Measurements from ENCODE around the gene CYP1A1. TPM values are rescaled to one million over a fixed set of nuclear protein-coding genes. Genes with fewer than 3 reads are reported as not detected.

The CYP1A1 gene
- total and polyA plus RNA-seq, 2 experiments from 2014 or later, result 17.0 to 19.1 TPM

- H4K20me1 ChIP-seq (ENCODE audit: insufficient read depth, poor library complexity, severe bottlenecking), result no peaks in the 10 kb centered on the region
- no peak overlapping the region for H2AFZ ChIP-seq
- no peak for DNase-seq (ENCODE audit: low spot score)
- no peak overlapping the region for H3K4me3 ChIP-seq
- H3K4me2 ChIP-seq, result no peak overlapping the region
- H3K4me1 ChIP-seq (ENCODE audit: insufficient read depth), result no peaks in the 10 kb centered on the region
- no peaks in the 10 kb centered on the region for H3K36me3 ChIP-seq (replicated peaks; ENCODE audit: insufficient read depth, low read depth)
- 65% methylated on average over 6 of the region's 6 CpGs for WGBS (ENCODE audit: low lambda C conversion rate, missing lambda C conversion rate)
- no peaks in the 10 kb centered on the region for H3K27me3 ChIP-seq
- H3K27ac ChIP-seq, result no peak overlapping the region
- no peaks in the 10 kb centered on the region for H3K9me3 ChIP-seq (ENCODE audit: low read depth)
- H3K79me2 ChIP-seq, result no peaks in the 10 kb centered on the region
- H3K9me2 ChIP-seq (replicated peaks; ENCODE audit: insufficient read depth), result no peaks in the 10 kb centered on the region
- TF ChIP-seq EZH2phosphoT487 (IDR thresholded peaks at IDR 0.05; ENCODE audit: low read depth, severe bottlenecking, unreplicated experiment) (no peak), EZH2 (IDR thresholded peaks at IDR 0.05; ENCODE audit: borderline replicate concordance) (no peak)
- TF ChIP-seq, protein P1, sequence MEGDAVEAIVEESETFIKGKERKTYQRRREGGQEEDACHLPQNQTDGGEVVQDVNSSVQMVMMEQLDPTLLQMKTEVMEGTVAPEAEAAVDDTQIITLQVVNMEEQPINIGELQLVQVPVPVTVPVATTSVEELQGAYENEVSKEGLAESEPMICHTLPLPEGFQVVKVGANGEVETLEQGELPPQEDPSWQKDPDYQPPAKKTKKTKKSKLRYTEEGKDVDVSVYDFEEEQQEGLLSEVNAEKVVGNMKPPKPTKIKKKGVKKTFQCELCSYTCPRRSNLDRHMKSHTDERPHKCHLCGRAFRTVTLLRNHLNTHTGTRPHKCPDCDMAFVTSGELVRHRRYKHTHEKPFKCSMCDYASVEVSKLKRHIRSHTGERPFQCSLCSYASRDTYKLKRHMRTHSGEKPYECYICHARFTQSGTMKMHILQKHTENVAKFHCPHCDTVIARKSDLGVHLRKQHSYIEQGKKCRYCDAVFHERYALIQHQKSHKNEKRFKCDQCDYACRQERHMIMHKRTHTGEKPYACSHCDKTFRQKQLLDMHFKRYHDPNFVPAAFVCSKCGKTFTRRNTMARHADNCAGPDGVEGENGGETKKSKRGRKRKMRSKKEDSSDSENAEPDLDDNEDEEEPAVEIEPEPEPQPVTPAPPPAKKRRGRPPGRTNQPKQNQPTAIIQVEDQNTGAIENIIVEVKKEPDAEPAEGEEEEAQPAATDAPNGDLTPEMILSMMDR (IDR thresholded peaks at IDR 0.05; ENCODE audit: poor library complexity), result no peak
Measured at GRCh38 chr15:74762791-74763150, 37.4 kb upstream of the CYP1A1 start.

GRCh38 chr15:74758736-74759135 lies 33.4 kb upstream of the CYP1A1 start:
- 93% methylated on average over 8 of the region's 8 CpGs for WGBS (ENCODE audit: low lambda C conversion rate, missing lambda C conversion rate)
- Histone ChIP-seq H3K9me3 (ENCODE audit: low read depth) (no peaks in the 10 kb centered on the region), H3K4me3 (no peak overlapping the region), H3K9me2 (replicated peaks; ENCODE audit: insufficient read depth) (no peaks in the 10 kb centered on the region), H3K4me2 (no peak overlapping the region), H3K27me3 (no peaks in the 10 kb centered on the region), H3K27ac (no peak overlapping the region), H3K4me1 (ENCODE audit: insufficient read depth) (no peaks in the 10 kb centered on the region), H3K79me2 (no peaks in the 10 kb centered on the region), H2AFZ (no peak overlapping the region), H3K36me3 (replicated peaks; ENCODE audit: insufficient read depth, low read depth) (no peaks in the 10 kb centered on the region), H4K20me1 (ENCODE audit: insufficient read depth, poor library complexity, severe bottlenecking) (no peaks in the 10 kb centered on the region)
- TF ChIP-seq EZH2 (IDR thresholded peaks at IDR 0.05; ENCODE audit: borderline replicate concordance), result no peak
- TF ChIP-seq EZH2phosphoT487 (IDR thresholded peaks at IDR 0.05; ENCODE audit: low read depth, severe bottlenecking, unreplicated experiment), result no peak
- TF ChIP-seq, protein P1 (IDR thresholded peaks at IDR 0.05; ENCODE audit: poor library complexity), result no peak
- no peak for DNase-seq (ENCODE audit: low spot score)

GRCh38 chr15:74754593-74755215 lies 29.4 kb upstream of the CYP1A1 start:
- no peaks in the 10 kb centered on the region for H3K9me3 ChIP-seq (ENCODE audit: low read depth)
- H3K4me1 ChIP-seq (ENCODE audit: insufficient read depth), result no peaks in the 10 kb centered on the region
- TF ChIP-seq, protein P1 (IDR thresholded peaks at IDR 0.05; ENCODE audit: poor library complexity), result no peak
- TF ChIP-seq EZH2 (IDR thresholded peaks at IDR 0.05; ENCODE audit: borderline replicate concordance), result no peak
- no peak for TF ChIP-seq EZH2phosphoT487 (IDR thresholded peaks at IDR 0.05; ENCODE audit: low read depth, severe bottlenecking, unreplicated experiment)
- no peak for DNase-seq (ENCODE audit: low spot score)
- H4K20me1 ChIP-seq (ENCODE audit: insufficient read depth, poor library complexity, severe bottlenecking), result no peaks in the 10 kb centered on the region
- no peaks in the 10 kb centered on the region for H3K36me3 ChIP-seq (replicated peaks; ENCODE audit: insufficient read depth, low read depth)
- H3K9me2 ChIP-seq (replicated peaks; ENCODE audit: insufficient read depth), result no peaks in the 10 kb centered on the region
- no peak overlapping the region for H2AFZ ChIP-seq
- no peaks in the 10 kb centered on the region for H3K27me3 ChIP-seq
- H3K79me2 ChIP-seq, result no peaks in the 10 kb centered on the region
- H3K4me2 ChIP-seq, result no peak overlapping the region
- H3K4me3 ChIP-seq, result no peak overlapping the region
- WGBS (ENCODE audit: low lambda C conversion rate, missing lambda C conversion rate), result 91% methylated on average over 20 of the region's 20 CpGs
- no peak overlapping the region for H3K27ac ChIP-seq
